Panc1 (cell line): ENCODE data around the gene MYBPC3. TPM values are rescaled to one million over a fixed set of nuclear protein-coding genes. Genes with fewer than 3 reads are reported as not detected.

Source experiments
- ATAC-seq: fragments of 200-7000 bp; cut with Tn5 transposase; 2 replicates; pipeline ENCODE4 v1.9.1; 2020; ENCODE audit warnings: mild to moderate bottlenecking, moderate library complexity
- BruUV-seq: library from RNA; stranded (reverse); fragments of 400-500 nt; replicated peaks from 2 replicates; lab custom pipeline; 2021; lab: Mats Ljungman, UMichigan
- CTCF ChIA-PET: fragments of 300-600 bp; sonication (Branson Sonifier 250); formaldehyde crosslinking; loops from one replicate; lab custom pipeline; 2022; ENCODE audit warnings: antibody characterized with exemption; lab: Charles Lee
- POLR2A ChIA-PET: fragments of 300-600 bp; sonication (Branson Sonifier 250); formaldehyde crosslinking; loops from one replicate; lab custom pipeline; 2022; ENCODE audit warnings: antibody characterized with exemption; lab: Charles Lee
- DNase-seq: peaks from one replicate; pipeline ENCODE4 v3.0.0-alpha.2; 2010; ENCODE audit warnings: low read depth, low spot score
- H3K27ac ChIP-seq: 2 replicates; pipeline ENCODE4 v1.5.1; 2011; ENCODE audit warnings: mild to moderate bottlenecking, low read length, inconsistent platforms
- H3K27me3 ChIP-seq: fragments of 200-500 bp; sonication (Bioruptor generic); 2 replicates; pipeline ENCODE4 v1.6.0; 2014; ENCODE audit warnings: low read length, inconsistent platforms; ENCODE audit not compliant: control insufficient read depth, insufficient read depth
- H3K36me3 ChIP-seq: fragments of 200-500 bp; sonication (Bioruptor generic); 2 replicates; pipeline ENCODE4 v1.5.1; 2014; ENCODE audit warnings: inconsistent platforms, mild to moderate bottlenecking, low read length, moderate library complexity; ENCODE audit not compliant: control insufficient read depth, insufficient read depth
- H3K4me1 ChIP-seq: 2 replicates; pipeline ENCODE4 v1.5.1; 2011; ENCODE audit warnings: inconsistent platforms, mild to moderate bottlenecking, low read length, moderate library complexity; ENCODE audit not compliant: control insufficient read depth, insufficient read depth
- H3K4me3 ChIP-seq, 2 experiments: 2 replicates each; pipeline ENCODE4 v1.5.1; 2011 to 2012; ENCODE audit warnings: low read depth in 2 of 2, low read length in 2 of 2, mild to moderate bottlenecking in 2 of 2, inconsistent platforms in 1 of 2, moderate library complexity in 1 of 2
- H3K9me3 ChIP-seq: fragments of 200-500 bp; sonication (Bioruptor generic); 2 replicates; pipeline ENCODE4 v1.5.1; 2014; ENCODE audit warnings: low read depth, mild to moderate bottlenecking, inconsistent platforms, low read length, moderate library complexity; ENCODE audit not compliant: control insufficient read depth, insufficient read depth
- POLR2AphosphoS5 ChIP-seq: IDR thresholded peaks from 2 replicates; pipeline ENCODE4 v1.6.1; 2012; ENCODE audit warnings: mild to moderate bottlenecking, low read depth, low read length, moderate library complexity
- SIN3A ChIP-seq: IDR thresholded peaks from 2 replicates; pipeline ENCODE4 v1.6.1; 2012; ENCODE audit warnings: low read depth, mild to moderate bottlenecking, low read length, moderate library complexity, borderline replicate concordance; ENCODE audit not compliant: insufficient read depth
- TCF7L2 ChIP-seq: IDR thresholded peaks from 2 replicates; pipeline ENCODE4 v1.6.1; 2011; ENCODE audit warnings: mild to moderate bottlenecking, low read depth, low read length, inconsistent platforms
- in situ Hi-C: cut with HindIII; loops from 2 replicates; pipeline ENCODE4 v1.10.0; 2016; ENCODE audit warnings: low sequenced_read_pairs, low pct_unique_long_range_greater_than_20kb
- intact Hi-C: fragments of 100-400 bp; cut with micrococcal nuclease; formaldehyde crosslinking; loops from one replicate; pipeline ENCODE4 v1.10.0; 2022; ENCODE audit not compliant: unreplicated experiment
- total RNA-seq: library from RNA; stranded (reverse); gene quantifications from one replicate; pipeline ENCODE4 v1.2.1, GENCODE V29; 2021; ENCODE audit not compliant: unreplicated experiment
- TF ChIP-seq, protein P1 (sequence below): fragments of 450-650 bp; IDR thresholded peaks from 2 replicates; pipeline ENCODE4 v1.5.1; 2017; ENCODE audit warnings: mild to moderate bottlenecking
- TF ChIP-seq, protein P2 (sequence below), 2 experiments: IDR thresholded peaks; 2 replicates each; pipeline ENCODE4 v1.6.1; 2011 to 2012; ENCODE audit warnings: low read depth in 2 of 2, control low read depth in 1 of 2, low read length in 1 of 2, mild to moderate bottlenecking in 1 of 2, moderate library complexity in 1 of 2; ENCODE audit not compliant: insufficient read depth in 1 of 2

MYBPC3 gene
- total RNA-seq, 1 experiment from 2014 or later = not detected

- intact Hi-C loops = no loop called here
- H3K4me1 ChIP-seq = no peaks in the 10 kb centered on the region
- CTCF ChIA-PET = no interaction called here
- no peak overlapping the region for H3K4me3 ChIP-seq
- H3K27me3 ChIP-seq = no peaks in the 10 kb centered on the region
- TF ChIP-seq SIN3A = no peak
- TF ChIP-seq, protein P1, sequence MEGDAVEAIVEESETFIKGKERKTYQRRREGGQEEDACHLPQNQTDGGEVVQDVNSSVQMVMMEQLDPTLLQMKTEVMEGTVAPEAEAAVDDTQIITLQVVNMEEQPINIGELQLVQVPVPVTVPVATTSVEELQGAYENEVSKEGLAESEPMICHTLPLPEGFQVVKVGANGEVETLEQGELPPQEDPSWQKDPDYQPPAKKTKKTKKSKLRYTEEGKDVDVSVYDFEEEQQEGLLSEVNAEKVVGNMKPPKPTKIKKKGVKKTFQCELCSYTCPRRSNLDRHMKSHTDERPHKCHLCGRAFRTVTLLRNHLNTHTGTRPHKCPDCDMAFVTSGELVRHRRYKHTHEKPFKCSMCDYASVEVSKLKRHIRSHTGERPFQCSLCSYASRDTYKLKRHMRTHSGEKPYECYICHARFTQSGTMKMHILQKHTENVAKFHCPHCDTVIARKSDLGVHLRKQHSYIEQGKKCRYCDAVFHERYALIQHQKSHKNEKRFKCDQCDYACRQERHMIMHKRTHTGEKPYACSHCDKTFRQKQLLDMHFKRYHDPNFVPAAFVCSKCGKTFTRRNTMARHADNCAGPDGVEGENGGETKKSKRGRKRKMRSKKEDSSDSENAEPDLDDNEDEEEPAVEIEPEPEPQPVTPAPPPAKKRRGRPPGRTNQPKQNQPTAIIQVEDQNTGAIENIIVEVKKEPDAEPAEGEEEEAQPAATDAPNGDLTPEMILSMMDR = no peak
- TF ChIP-seq, protein P2, sequence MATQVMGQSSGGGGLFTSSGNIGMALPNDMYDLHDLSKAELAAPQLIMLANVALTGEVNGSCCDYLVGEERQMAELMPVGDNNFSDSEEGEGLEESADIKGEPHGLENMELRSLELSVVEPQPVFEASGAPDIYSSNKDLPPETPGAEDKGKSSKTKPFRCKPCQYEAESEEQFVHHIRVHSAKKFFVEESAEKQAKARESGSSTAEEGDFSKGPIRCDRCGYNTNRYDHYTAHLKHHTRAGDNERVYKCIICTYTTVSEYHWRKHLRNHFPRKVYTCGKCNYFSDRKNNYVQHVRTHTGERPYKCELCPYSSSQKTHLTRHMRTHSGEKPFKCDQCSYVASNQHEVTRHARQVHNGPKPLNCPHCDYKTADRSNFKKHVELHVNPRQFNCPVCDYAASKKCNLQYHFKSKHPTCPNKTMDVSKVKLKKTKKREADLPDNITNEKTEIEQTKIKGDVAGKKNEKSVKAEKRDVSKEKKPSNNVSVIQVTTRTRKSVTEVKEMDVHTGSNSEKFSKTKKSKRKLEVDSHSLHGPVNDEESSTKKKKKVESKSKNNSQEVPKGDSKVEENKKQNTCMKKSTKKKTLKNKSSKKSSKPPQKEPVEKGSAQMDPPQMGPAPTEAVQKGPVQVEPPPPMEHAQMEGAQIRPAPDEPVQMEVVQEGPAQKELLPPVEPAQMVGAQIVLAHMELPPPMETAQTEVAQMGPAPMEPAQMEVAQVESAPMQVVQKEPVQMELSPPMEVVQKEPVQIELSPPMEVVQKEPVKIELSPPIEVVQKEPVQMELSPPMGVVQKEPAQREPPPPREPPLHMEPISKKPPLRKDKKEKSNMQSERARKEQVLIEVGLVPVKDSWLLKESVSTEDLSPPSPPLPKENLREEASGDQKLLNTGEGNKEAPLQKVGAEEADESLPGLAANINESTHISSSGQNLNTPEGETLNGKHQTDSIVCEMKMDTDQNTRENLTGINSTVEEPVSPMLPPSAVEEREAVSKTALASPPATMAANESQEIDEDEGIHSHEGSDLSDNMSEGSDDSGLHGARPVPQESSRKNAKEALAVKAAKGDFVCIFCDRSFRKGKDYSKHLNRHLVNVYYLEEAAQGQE (IDR thresholded peaks at IDR 0.05; ENCODE audit: insufficient read depth in 1 of 2, low read depth in 2 of 2, low read length in 1 of 2) = no peak
- TF ChIP-seq POLR2AphosphoS5 = no peak
- no peak for TF ChIP-seq TCF7L2
- ATAC-seq = peak; percentile 45; the same call in 1 of the 2 replicates
- no peak overlapping the region for H3K27ac ChIP-seq
- in situ Hi-C loops = no loop called here
- H3K9me3 ChIP-seq = no peaks in the 10 kb centered on the region
- no peak for DNase-seq
- POLR2A ChIA-PET = no interaction called here
- H3K36me3 ChIP-seq = no peaks in the 10 kb centered on the region
- BruUV-seq = no TSS peak
Observed at GRCh38 chr11:47340980-47341775, 11.3 kb downstream of the MYBPC3 start.

GRCh38 chr11:47340010-47340409 is 12.5 kb downstream of the MYBPC3 start:
- H3K36me3 ChIP-seq = no peaks in the 10 kb centered on the region
- ATAC-seq (no peak), DNase-seq (no peak)
- H3K27ac ChIP-seq = no peak overlapping the region
- no peaks in the 10 kb centered on the region for H3K27me3 ChIP-seq
- in situ Hi-C loops = no loop called here
- no peak overlapping the region for H3K4me3 ChIP-seq
- ChIA-PET CTCF (no interaction called here), POLR2A (no interaction called here)
- intact Hi-C loops = no loop called here
- TF ChIP-seq, protein P2 (IDR thresholded peaks at IDR 0.05; ENCODE audit: insufficient read depth in 1 of 2, low read depth in 2 of 2, low read length in 1 of 2) = no peak
- TF ChIP-seq, protein P1 = no peak
- no peak for TF ChIP-seq TCF7L2
- no peak for TF ChIP-seq SIN3A
- no peak for TF ChIP-seq POLR2AphosphoS5
- no peaks in the 10 kb centered on the region for H3K4me1 ChIP-seq
- no TSS peak for BruUV-seq
- no peaks in the 10 kb centered on the region for H3K9me3 ChIP-seq
